HG03457 (cell line): ENCODE measurements around the gene SPTBN2.

Experiments
- ATAC-seq: cut with Tn5 transposase; IDR thresholded peaks from one replicate; pipeline ENCODE4 v1.9.1; 2021; ENCODE audit warnings: moderate number of reproducible peaks; ENCODE audit not compliant: unreplicated experiment

Gene SPTBN2

GRCh38 chr11:66728693-66729385, at the start of gene SPTBN2:
SPTBN2 (minus strand) TSS chr11:66729216; CDS start chr11:66721240, 7,976 bp downstream.
- no peak for ATAC-seq

- ATAC-seq, result no peak
These were observed 39.8 kb upstream of the SPTBN2 start for GRCh38 chr11:66768818-66769217.

GRCh38 chr11:66768088-66768521, 39.1 kb upstream of the SPTBN2 start:
- ATAC-seq, result no peak

- ATAC-seq, result no peak
These were observed 38.6 kb upstream of the SPTBN2 start for GRCh38 chr11:66767666-66768065.

GRCh38 chr11:66766681-66767080, 37.7 kb upstream of the SPTBN2 start:
- no peak for ATAC-seq

GRCh38 chr11:66762088-66762487, 33.1 kb upstream of the SPTBN2 start:
- ATAC-seq, result no peak

- ATAC-seq, result no peak
These were observed 23.1 kb upstream of the SPTBN2 start for GRCh38 chr11:66752148-66752547.

- no peak for ATAC-seq
These were observed 20.1 kb upstream of the SPTBN2 start for GRCh38 chr11:66749091-66749490.

- no peak for ATAC-seq
These were observed 18.5 kb upstream of the SPTBN2 start for GRCh38 chr11:66747480-66747879.

- ATAC-seq, result peak; percentile 38
These were observed 16.6 kb upstream of the SPTBN2 start for GRCh38 chr11:66745356-66746235.

- peak; percentile 51 for ATAC-seq
These were observed 15.7 kb upstream of the SPTBN2 start for GRCh38 chr11:66744485-66745355.

GRCh38 chr11:66743271-66743968, 14.4 kb upstream of the SPTBN2 start:
- no peak for ATAC-seq

GRCh38 chr11:66741153-66741552, 12.1 kb upstream of the SPTBN2 start:
- ATAC-seq, result no peak

- no peak for ATAC-seq
These were observed 11.0 kb upstream of the SPTBN2 start for GRCh38 chr11:66739983-66740382.

GRCh38 chr11:66734215-66734614, 5.2 kb upstream of the SPTBN2 start:
- ATAC-seq, result no peak

GRCh38 chr11:66729447-66729846, 431 bp upstream of the SPTBN2 start:
- no peak for ATAC-seq

- ATAC-seq, result no peak
These were observed 851 bp downstream of the SPTBN2 start for GRCh38 chr11:66728038-66728692.

GRCh38 chr11:66727282-66728037, 1.6 kb downstream of the SPTBN2 start:
- no peak for ATAC-seq

GRCh38 chr11:66725647-66726046, 3.4 kb downstream of the SPTBN2 start:
- no peak for ATAC-seq
